GM19372 (cell line): ENCODE measurements around the gene ATP8A2.
"Not testable (repeated sequence)": the region's sequence is repeated elsewhere in the genome, so short reads cannot be mapped to it uniquely, and the experiment has no call there.

Experiments used
- ATAC-seq: cut with Tn5 transposase; IDR thresholded peaks from one replicate; pipeline ENCODE4 v1.9.1; 2021; ENCODE audit warnings: mild to moderate bottlenecking, low read depth, moderate library complexity; ENCODE audit not compliant: unreplicated experiment

Gene ATP8A2

GRCh38 chr13:25932365-25932764, 560.6 kb downstream of the ATP8A2 start:
- no peak for ATAC-seq

DNA sequence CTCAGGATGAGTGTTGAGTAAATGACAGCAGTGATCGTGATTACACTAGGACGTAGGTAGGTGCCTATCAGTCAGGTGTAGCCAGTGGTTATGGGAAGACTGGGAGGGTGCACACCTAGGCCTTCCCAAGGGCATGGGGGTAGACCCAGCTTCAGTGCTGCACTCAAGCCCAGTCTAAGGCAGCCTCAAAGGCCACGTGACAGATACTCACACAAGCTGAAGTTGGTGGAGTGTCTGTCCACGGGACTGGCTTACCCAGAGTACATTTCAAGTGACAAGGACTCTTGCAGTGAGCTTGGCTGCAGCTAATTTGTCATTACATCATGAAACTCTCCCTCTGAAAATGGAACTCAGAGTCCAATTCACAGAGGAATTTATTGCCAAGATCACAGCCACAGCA, 561.7 kb downstream of the ATP8A2 start:
- no peak for ATAC-seq

DNA sequence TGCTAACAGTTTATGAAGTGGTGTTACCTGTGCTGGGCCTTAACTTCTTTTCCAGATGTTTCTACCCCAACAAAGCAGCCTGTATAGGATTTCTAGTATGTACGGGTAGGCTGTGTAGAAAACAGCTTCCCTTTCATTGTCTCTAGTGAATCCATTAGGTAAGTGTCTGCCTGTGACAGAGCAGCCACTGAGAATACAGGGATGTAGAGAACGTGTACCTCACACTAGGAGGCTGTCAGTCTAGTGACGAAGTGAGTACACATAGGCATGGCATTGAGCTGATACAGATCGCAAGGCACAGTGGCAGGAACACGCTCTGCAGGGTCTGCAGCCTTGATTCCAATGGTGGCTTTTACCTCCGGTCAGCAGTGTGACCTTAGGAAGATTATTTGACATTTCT, 562.4 kb downstream of the ATP8A2 start:
- ATAC-seq: no peak

DNA sequence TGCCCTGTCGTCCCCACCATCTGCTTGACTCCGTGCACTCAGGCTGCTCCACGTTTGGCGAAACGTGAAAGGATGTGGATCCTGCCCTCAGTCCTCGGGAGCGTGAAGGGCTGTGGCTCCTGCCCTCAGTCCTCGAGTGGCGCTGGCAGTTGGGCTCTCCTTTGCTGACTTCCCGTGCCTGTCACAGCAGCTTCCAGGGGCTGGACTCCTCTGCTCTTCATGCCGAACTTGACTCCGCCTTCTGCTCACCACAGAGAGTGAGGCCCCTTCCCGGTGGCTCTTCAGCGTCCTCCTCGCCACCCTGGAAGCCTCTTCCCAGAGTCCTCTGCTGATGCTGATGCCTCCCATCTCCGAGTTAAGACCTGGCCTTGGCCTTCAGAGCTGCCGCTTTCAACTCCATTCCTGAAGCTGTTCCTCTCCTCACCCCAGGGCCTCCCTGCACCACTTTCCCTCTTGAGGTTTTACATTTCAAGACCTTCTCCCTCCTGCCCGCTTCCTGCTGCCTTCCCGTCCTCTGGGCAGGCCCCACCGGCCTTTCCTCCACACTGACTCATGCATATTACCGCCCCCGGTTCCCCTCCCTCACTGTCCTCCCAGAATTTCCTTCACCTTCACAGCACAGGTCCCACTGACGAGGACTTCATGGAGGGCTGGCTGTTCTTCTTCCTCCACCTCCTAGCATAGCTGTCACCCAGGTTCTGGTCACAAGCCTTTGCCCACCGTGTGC, 568.4 kb downstream of the ATP8A2 start:
- ATAC-seq: no peak

- no peak for ATAC-seq
These were observed 571.3 kb downstream of the ATP8A2 start for GRCh38 chr13:25943081-25943480.

DNA sequence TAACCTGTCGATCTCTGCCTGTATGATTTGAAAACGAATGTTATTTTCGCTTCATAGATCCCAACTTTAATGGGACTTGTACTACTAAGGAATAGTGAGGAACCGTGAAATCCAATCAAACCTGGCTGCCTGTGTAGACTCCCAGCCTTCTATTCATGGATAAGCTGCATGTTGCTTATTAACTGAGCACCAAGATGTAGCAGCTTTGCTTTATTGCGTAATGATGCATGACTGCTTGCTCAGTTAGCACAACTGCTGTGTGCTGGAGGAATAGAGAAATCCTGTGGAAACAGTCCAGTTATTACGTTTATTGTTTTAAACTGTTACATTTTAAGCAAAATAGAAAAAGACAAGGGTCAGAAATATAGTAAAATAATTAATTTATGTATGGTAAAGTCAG, 571.9 kb downstream of the ATP8A2 start:
- no peak for ATAC-seq

DNA sequence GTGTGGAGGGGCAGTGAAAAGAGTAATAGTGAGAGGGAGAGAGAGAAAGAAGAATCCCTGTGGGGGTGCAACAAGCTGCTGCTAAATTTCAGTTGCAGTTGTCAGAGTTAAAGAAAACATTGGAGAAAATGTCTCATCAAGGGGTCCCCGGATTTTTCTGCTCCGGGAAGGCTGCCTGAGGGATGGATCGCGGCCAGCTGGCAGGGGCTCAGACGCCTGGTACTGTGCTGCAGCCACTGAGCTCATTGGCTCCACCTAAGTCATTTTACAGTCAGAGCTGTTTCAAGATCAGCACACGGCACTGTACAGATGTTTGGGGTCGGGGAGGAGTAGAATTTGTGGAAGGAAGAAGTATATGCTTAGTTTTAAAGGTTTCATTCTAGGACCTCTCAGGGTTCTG, 573.8 kb downstream of the ATP8A2 start:
- ATAC-seq: no peak

DNA sequence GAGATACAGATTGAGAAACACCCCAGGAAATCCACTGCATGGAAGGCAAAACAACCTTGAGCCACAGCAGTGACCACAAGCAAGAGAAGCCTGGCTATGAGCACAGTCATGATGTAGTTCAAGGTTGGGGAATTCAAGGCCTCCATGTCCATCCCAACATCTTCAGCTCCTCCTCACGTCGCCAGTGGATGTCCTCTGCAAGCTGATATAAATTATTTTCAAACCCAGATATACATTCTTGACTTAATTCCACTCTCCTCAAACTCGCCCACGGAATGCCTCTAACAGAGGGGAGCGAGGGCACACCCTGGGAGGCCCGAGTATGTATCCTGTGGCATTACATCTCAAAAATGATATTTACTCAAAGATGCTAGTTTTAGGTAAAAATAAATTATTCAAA, 574.5 kb downstream of the ATP8A2 start:
- ATAC-seq: no peak

DNA sequence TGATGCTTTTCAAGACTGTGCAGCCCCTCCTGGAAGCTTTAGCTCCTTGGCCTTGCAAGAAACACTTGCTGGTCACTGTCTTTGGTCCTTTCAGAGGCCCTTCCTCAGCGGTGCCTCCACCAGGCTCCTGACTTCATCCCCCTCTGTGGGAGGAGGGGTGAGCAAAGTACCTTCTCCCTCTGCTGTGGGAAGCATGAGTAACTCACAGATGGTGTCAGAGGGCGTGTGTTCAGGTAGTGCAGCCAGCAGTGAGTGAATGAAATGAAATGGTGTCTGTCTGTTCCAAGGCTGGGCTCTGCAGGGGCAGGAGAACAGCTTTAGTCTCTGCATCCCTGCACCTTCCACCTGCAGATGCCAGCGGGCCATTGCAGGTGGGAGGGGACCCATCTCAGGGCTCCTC, 577.1 kb downstream of the ATP8A2 start:
- no peak for ATAC-seq

DNA sequence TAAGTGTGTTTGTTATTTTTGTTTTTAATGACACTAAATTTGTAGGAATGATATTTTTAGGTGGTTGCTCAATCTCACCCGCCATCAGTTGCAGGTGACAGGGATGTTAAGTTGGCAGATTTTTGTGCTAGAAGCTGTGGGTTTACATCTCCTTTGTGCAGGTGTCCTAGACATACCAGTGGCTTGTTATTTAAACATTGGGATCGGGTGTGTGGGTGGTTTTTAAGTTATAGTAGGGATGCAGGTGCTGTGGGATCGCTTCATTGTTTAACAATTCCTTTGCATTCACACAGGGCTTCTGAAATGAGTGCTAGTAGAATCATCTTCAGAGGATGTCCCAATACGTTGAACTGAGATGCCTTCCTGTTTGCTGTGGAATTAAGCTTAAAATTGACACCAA, 580.1 kb downstream of the ATP8A2 start:
- no peak for ATAC-seq

- not testable (repeated sequence) for ATAC-seq
These were observed 582.3 kb downstream of the ATP8A2 start for GRCh38 chr13:25954080-25954479.

GRCh38 chr13:25954943-25955342, 583.2 kb downstream of the ATP8A2 start:
- ATAC-seq: not testable (repeated sequence)

DNA sequence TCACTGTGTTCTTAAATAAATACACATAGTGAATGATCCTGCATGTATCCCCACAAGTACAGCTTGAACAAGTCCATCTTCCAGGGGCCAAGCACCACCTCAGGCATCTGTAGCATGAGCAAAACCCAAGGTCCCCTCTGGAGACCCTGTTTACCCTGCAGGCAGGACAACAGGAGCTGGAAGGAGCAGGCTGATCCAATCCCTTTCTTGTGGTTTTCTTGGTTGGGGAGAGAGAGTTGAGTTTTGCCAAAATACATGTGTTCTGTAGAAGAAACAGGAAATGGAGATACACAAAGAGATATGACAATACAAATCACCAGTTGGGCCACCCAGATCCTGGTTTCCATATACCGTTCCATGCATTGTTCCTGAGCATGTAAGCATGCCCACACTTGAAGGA, 587.2 kb downstream of the ATP8A2 start:
- ATAC-seq: no peak

DNA sequence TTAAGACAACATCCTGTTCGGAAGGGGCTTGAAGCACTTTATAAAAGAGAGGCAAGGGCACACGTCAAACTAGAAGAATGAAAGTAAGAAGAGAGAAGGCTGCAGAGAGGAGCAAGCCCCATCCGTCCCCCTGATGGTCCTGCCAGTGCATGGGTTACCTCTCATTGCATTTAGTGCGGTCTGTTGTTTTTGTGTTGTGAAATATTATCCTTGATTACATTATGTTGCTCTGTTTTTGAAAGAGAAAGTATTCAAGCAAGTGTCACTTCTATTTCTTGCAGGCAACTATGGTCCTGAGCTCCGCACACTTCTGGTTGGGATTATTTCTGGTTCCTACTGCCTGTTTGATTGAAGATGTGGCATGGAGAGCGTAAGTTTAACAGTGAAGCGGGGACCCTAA, 589.5 kb downstream of the ATP8A2 start:
- ATAC-seq: no peak

- no peak for ATAC-seq
These were observed 591.9 kb downstream of the ATP8A2 start for GRCh38 chr13:25963674-25964073.

DNA sequence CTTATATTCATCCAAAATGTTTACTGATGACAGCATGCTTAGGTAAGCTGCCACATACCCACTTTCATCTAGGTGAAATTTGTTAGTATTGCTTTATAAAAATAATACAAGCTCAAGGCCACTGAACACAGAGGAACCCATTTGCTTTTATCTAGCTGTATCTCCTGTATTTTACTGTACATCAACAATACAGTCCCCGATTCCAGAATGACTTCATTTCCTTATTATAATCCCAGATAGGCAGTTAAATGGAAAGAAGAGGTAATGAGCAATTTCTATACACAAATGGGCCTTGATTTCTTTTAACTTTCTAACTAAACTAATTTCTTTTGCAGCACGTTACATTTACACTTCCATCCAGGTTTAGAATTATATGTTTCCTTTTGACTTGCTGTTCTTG, 593.8 kb downstream of the ATP8A2 start:
- ATAC-seq: no peak

GRCh38 chr13:25966086-25966485, 594.3 kb downstream of the ATP8A2 start:
- ATAC-seq: no peak

DNA sequence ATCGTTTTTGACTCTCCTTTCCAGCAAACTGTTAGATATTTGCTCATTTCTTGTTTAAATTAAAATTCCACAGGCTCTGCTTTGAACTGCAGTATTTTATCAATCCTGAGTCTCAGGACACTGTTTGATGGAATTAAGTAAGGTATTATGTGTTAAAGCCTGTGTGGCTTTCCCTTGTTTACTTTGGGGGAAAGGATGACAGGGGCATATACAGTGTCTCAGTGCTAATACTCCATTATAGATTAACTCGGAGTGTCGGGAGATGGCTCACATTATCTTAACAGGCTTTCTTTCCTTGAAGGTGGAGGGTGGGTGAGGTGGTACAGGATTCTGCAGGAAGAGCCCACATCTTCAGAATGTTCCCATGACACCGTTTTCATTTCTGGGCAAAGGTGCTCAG, 595.4 kb downstream of the ATP8A2 start:
- no peak for ATAC-seq

DNA sequence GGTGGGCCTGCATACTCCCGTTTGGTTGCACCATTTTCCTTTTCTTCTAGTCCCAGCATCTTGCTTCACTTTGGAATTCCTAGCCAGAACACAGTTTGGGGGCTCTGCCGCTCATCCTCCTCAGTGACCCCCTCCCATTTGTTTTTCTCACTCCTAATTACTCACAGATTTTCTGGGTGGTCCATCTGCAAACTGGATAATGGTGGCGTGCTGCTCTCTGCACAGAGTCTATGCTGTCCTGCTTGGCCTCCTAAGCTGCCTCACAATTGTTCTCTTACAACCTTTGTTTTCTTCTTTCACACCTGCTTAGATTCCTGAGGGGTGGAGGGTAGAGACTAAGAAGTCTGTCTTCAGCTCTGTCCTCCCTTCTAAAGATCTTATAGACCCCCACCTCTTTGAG, 599.3 kb downstream of the ATP8A2 start:
- ATAC-seq: no peak

GRCh38 chr13:25971459-25972145, 599.8 kb downstream of the ATP8A2 start:
- ATAC-seq: no peak

- no peak for ATAC-seq
These were observed 601.3 kb downstream of the ATP8A2 start for GRCh38 chr13:25973085-25973484.

DNA sequence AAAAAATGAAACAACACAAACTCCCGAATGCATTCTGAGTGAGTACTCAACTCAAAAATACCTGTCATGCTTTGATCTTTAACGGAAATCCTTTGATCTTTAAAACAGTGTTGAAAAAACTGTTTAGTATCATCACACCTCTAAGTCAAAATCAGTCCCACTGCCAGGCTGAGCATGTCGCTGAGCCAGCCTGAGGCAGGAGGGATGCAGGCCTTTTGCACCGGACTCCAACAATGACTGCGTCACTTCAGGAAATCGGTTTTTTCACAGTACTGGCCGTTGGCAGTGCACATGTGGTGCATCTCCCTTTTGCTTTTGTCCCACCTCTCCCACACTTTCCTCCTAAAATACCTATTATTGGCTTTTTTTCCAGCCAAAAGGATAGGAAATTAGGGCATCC, 601.8 kb downstream of the ATP8A2 start:
- ATAC-seq: no peak
